ENCODE data around the gene CWC25. TPM values are rescaled to one million over a fixed set of nuclear protein-coding genes. Genes with fewer than 3 reads are reported as not detected.

Gene CWC25
- total and polyA plus RNA-seq, 2 of the 13 experiments (the other 11 are each of a cell fraction or from before 2014, with no cell fraction given) = 15.6 to 22.7 TPM

DNA sequence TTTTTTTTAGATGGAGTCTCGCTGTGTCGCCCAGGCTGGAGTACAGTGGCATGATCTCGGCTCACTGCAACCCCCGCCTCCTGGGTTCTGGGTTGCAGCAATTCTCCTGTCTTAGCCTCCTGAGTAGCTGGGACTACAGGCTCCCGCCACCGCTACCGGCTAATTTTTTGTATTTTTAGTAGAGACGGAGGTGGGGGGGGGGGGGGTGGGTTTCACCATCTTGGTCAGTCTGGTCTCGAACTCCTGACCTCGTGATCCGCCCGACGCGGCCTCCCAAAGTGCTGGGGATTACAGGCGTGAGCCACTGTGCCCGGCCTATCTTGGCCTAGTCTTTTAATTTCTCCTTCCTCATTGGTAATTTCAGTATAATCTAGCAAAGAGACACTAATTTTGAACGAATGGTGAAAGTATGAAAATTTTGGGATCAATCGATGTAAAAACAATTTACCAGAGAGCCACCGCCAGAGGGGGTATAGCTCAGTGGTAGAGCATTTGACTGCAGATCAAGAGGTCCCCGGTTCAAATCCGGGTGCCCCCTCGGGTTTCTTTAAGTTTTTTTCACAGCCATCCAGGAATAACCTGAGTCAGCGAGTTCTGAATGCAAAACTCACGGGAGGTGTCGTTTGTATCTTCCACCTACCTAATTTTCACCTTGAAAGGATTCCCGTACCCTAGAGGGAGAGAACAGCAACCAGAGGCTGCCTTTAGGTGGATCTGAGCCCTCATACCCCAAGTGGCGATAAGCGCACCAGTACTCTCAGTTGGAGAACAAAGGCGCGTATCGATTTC lies 42.3 kb upstream of the CWC25 start (continued):
- TF ChIP-seq, protein P1, sequence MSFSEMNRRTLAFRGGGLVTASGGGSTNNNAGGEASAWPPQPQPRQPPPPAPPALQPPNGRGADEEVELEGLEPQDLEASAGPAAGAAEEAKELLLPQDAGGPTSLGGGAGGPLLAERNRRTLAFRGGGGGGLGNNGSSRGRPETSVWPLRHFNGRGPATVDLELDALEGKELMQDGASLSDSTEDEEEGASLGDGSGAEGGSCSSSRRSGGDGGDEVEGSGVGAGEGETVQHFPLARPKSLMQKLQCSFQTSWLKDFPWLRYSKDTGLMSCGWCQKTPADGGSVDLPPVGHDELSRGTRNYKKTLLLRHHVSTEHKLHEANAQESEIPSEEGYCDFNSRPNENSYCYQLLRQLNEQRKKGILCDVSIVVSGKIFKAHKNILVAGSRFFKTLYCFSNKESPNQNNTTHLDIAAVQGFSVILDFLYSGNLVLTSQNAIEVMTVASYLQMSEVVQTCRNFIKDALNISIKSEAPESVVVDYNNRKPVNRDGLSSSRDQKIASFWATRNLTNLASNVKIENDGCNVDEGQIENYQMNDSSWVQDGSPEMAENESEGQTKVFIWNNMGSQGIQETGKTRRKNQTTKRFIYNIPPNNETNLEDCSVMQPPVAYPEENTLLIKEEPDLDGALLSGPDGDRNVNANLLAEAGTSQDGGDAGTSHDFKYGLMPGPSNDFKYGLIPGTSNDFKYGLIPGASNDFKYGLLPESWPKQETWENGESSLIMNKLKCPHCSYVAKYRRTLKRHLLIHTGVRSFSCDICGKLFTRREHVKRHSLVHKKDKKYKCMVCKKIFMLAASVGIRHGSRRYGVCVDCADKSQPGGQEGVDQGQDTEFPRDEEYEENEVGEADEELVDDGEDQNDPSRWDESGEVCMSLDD (CRISPR knock-in tag; IDR thresholded peaks at IDR 0.05; ENCODE audit: borderline replicate concordance) = peak; percentile 50; the same call in 1 of the 2 replicates
- TF ChIP-seq ZNF3 (CRISPR knock-in tag; IDR thresholded peaks at IDR 0.05) (peak; percentile 39; the same call in 1 of the 2 replicates), TAF1 (CRISPR knock-in tag; IDR thresholded peaks at IDR 0.05) (no peak), PAF1 (CRISPR knock-in tag; IDR thresholded peaks at IDR 0.05) (no peak), ZNF556 (CRISPR knock-in tag; IDR thresholded peaks at IDR 0.05; ENCODE audit: borderline replicate concordance) (peak; percentile 36; the same call in 1 of the 2 replicates), ZNF567 (CRISPR knock-in tag; IDR thresholded peaks at IDR 0.05; ENCODE audit: borderline replicate concordance) (no peak), IKZF1 (IDR thresholded peaks at IDR 0.05) (no peak), HIVEP1 (CRISPR knock-in tag; IDR thresholded peaks at IDR 0.05) (no peak), ZNF251 (CRISPR knock-in tag; IDR thresholded peaks at IDR 0.05) (no peak), ZNF446 (CRISPR knock-in tag; IDR thresholded peaks at IDR 0.05) (no peak), TCF7 (IDR thresholded peaks at IDR 0.05; ENCODE audit: low read depth) (no peak), ZNF546 (CRISPR knock-in tag; conservative IDR thresholded peaks at IDR 0.05) (0 out of 2 replicates have a peak, but pooled peaks have one; percentile 25), KLF12 (CRISPR knock-in tag; IDR thresholded peaks at IDR 0.05; ENCODE audit: borderline replicate concordance) (peak; percentile 73; the same call in 1 of the 2 replicates), RXRA (CRISPR knock-in tag; IDR thresholded peaks at IDR 0.05) (no peak), NR2F6 (IDR thresholded peaks at IDR 0.05) (peak; percentile 41; the same call in 1 of the 2 replicates), NR2F6 (CRISPR knock-in tag; IDR thresholded peaks at IDR 0.05) (peak; percentile 28)
- TF ChIP-seq, protein P2, sequence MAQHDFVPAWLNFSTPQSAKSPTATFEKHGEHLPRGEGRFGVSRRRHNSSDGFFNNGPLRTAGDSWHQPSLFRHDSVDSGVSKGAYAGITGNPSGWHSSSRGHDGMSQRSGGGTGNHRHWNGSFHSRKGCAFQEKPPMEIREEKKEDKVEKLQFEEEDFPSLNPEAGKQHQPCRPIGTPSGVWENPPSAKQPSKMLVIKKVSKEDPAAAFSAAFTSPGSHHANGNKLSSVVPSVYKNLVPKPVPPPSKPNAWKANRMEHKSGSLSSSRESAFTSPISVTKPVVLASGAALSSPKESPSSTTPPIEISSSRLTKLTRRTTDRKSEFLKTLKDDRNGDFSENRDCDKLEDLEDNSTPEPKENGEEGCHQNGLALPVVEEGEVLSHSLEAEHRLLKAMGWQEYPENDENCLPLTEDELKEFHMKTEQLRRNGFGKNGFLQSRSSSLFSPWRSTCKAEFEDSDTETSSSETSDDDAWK (CRISPR knock-in tag; IDR thresholded peaks at IDR 0.05) = no peak
- TF ChIP-seq, protein P3, sequence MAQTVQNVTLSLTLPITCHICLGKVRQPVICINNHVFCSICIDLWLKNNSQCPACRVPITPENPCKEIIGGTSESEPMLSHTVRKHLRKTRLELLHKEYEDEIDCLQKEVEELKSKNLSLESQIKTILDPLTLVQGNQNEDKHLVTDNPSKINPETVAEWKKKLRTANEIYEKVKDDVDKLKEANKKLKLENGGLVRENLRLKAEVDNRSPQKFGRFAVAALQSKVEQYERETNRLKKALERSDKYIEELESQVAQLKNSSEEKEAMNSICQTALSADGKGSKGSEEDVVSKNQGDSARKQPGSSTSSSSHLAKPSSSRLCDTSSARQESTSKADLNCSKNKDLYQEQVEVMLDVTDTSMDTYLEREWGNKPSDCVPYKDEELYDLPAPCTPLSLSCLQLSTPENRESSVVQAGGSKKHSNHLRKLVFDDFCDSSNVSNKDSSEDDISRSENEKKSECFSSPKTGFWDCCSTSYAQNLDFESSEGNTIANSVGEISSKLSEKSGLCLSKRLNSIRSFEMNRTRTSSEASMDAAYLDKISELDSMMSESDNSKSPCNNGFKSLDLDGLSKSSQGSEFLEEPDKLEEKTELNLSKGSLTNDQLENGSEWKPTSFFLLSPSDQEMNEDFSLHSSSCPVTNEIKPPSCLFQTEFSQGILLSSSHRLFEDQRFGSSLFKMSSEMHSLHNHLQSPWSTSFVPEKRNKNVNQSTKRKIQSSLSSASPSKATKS (CRISPR knock-in tag; IDR thresholded peaks at IDR 0.05) = no peak
- TF ChIP-seq, protein P4, sequence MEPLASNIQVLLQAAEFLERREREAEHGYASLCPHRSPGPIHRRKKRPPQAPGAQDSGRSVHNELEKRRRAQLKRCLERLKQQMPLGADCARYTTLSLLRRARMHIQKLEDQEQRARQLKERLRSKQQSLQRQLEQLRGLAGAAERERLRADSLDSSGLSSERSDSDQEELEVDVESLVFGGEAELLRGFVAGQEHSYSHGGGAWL (CRISPR knock-in tag; IDR thresholded peaks at IDR 0.05) = no peak
- TF ChIP-seq, protein P5, sequence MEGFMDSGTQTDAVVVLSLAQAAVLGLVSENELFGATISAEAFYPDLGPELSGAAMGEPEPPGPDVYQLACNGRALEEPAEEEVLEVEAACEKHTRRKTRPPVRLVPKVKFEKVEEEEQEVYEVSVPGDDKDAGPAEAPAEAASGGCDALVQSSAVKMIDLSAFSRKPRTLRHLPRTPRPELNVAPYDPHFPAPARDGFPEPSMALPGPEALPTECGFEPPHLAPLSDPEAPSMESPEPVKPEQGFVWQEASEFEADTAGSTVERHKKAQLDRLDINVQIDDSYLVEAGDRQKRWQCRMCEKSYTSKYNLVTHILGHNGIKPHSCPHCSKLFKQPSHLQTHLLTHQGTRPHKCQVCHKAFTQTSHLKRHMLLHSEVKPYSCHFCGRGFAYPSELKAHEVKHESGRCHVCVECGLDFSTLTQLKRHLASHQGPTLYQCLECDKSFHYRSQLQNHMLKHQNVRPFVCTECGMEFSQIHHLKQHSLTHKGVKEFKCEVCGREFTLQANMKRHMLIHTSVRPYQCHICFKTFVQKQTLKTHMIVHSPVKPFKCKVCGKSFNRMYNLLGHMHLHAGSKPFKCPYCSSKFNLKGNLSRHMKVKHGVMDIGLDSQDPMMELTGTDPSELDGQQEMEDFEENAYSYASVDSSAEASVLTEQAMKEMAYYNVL (CRISPR knock-in tag; IDR thresholded peaks at IDR 0.05; ENCODE audit: borderline replicate concordance) = no peak

Measured in HepG2 (cell line).